ENCODE measurements around the gene PIN4. TPM values are rescaled to one million over a fixed set of nuclear protein-coding genes. Genes with fewer than 3 reads are reported as not detected.

The PIN4 gene
- total RNA-seq, 1 donor from 2014 or later, result 17.3 TPM

DNA sequence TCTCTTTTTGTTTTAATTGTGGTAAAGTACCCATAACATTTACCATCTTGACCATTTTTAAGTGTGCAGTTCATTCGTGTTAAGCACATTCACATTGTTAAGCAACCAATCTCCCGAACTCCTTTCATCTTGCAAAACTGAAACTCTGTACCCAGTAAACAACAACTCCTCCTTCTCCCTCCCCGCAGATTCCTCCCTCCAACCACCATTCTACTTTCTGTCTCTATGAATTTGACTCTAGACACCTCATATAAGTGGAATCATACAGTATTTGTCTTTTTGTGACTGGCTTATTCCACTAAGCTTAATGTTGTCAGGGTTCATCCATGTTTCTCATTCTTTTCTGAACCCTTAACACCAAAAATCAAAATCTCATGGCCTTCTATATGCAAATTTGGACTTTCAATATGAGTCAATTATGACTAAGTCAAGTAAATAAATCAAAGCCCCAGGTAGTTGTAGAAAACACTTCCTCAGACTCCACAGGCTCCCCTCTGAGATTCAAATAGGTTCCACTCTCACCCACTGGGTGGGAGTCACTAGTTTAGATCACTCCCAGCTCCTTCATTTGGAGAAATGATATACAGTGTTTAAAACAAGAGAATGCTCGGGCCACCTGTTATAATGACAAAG is 40.1 kb upstream of the PIN4 start:
- no peak for DNase-seq (ENCODE audit: low spot score in 2 of 2, unreplicated experiment in 2 of 2)
- peaks cover 7% of the 10 kb centered on the region for H3K9me3 Mint-ChIP-seq

DNA sequence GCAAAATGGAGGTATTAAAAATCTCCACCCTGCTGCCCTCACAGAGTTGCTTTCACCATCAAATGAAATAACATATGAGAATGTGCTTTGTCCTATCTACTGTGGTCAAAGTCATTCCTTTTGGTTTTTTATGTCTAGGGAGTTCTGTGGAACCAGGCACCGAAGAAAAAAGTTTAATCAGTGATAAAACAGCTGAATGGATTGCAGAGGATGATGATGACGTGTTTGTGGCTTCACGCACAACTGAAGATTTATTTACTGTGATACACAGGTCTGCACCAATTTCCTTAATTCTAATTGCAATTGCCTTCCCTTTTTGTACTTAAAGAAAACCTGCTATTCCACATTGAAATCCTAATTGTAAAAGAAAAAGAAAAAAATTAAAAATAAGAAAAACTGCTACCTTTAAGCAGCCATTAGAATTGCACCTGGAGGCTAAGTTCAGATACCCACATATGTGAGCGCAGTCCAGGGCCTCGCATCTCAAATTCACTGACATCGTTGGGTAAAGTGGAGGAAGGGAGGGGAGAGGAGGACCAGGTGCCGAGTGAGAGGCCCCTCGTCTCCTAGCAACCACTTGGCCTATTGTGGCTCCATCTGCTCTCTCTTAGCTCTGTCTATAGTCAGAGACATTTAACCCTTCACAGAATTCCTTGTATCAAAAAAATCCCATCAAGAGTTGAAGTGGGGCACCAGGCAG is 39.3 kb upstream of the PIN4 start:
- Mint-ChIP-seq H3K27ac (no peak overlapping the region), H3K27me3 (ENCODE audit: low read depth) (no peaks in the 10 kb centered on the region), H3K9me3 (peaks cover 7% of the 10 kb centered on the region), H3K36me3 (peaks cover 17% of the 10 kb centered on the region), H3K4me1 (peaks cover 3% of the 10 kb centered on the region), H3K4me3 (no peak overlapping the region)
- TF ChIP-seq, protein P1, sequence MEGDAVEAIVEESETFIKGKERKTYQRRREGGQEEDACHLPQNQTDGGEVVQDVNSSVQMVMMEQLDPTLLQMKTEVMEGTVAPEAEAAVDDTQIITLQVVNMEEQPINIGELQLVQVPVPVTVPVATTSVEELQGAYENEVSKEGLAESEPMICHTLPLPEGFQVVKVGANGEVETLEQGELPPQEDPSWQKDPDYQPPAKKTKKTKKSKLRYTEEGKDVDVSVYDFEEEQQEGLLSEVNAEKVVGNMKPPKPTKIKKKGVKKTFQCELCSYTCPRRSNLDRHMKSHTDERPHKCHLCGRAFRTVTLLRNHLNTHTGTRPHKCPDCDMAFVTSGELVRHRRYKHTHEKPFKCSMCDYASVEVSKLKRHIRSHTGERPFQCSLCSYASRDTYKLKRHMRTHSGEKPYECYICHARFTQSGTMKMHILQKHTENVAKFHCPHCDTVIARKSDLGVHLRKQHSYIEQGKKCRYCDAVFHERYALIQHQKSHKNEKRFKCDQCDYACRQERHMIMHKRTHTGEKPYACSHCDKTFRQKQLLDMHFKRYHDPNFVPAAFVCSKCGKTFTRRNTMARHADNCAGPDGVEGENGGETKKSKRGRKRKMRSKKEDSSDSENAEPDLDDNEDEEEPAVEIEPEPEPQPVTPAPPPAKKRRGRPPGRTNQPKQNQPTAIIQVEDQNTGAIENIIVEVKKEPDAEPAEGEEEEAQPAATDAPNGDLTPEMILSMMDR (IDR thresholded peaks at IDR 0.05; ENCODE audit: unreplicated experiment), result no peak
- DNase-seq (ENCODE audit: low spot score in 2 of 2, unreplicated experiment in 2 of 2), result no peak

More for the DNA sequence above, 40.1 kb upstream of the PIN4 start:
- Mint-ChIP-seq H3K27ac (no peak overlapping the region), H3K4me1 (peaks cover 3% of the 10 kb centered on the region), H3K4me3 (no peak overlapping the region), H3K36me3 (peaks cover 17% of the 10 kb centered on the region), H3K27me3 (ENCODE audit: low read depth) (no peaks in the 10 kb centered on the region)
- TF ChIP-seq, protein P1 (IDR thresholded peaks at IDR 0.05; ENCODE audit: unreplicated experiment), result no peak

DNA sequence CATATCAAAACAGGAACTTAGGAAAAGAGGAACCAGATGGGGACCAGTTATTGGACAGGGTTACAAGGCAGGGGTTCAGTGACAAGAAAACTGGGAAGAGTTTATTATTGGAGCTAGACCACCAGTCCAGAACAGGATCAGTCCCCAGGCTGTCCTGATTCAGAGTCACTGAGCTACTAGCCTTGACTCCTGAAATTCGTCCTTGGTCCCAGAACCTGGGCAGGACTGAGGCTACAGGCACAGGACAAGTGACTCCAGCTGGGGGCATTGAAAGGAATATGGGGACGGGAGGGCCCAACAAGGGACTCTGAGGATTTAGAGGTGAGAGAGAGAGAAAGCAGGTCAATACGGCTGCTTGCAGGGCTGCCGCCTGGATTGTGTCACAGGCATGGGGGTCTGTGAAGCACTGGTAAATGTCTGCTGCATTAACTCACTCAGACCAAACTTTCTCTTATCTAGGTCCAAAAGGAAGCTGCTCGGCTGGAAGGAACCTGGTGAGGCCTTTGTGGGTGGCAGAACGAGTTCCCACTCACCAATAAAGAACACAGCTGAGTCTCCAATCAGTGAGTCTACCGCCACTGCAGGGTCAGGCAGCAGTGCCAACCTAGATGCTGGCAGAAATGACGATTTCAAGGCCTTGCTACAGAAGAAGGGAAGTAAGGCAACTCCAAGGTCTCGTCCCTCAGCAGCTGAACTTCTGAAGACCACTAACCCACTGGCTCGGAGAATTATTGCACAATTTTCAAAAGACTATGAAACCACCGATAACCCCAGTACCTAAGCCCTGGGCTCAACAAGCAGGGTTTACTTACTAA is 38.6 kb upstream of the PIN4 start:
- Mint-ChIP-seq H3K36me3 (peaks cover 17% of the 10 kb centered on the region), H3K9me3 (peaks cover 7% of the 10 kb centered on the region), H3K27me3 (ENCODE audit: low read depth) (no peaks in the 10 kb centered on the region), H3K27ac (peak overlapping the region; percentile 36), H3K4me3 (no peak overlapping the region), H3K4me1 (peaks cover 3% of the 10 kb centered on the region)
- TF ChIP-seq, protein P1 (IDR thresholded peaks at IDR 0.05; ENCODE audit: unreplicated experiment), result no peak
- DNase-seq (ENCODE audit: low spot score in 2 of 2, unreplicated experiment in 2 of 2), result no peak

DNA sequence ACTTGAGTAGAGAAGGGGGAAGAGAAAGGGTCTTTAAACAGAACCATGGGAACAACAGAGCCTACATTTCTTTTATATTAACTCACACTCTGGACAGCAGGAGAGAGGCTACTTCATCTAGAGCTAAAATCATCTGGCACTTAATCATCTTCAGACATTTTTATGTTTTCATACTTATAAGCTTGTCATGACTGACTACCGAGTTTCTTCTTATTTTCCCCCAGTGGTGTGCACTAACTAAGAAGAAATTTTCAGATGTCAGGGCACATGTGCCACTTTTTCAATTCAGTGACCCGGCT is 38.0 kb upstream of the PIN4 start:
- Mint-ChIP-seq H3K4me3 (no peak overlapping the region), H3K9me3 (peaks cover 7% of the 10 kb centered on the region), H3K27ac (no peak overlapping the region), H3K4me1 (peaks cover 3% of the 10 kb centered on the region), H3K36me3 (peaks cover 17% of the 10 kb centered on the region), H3K27me3 (ENCODE audit: low read depth) (no peaks in the 10 kb centered on the region)
- TF ChIP-seq, protein P1 (IDR thresholded peaks at IDR 0.05; ENCODE audit: unreplicated experiment), result no peak
- DNase-seq (ENCODE audit: low spot score in 2 of 2, unreplicated experiment in 2 of 2), result no peak

DNA sequence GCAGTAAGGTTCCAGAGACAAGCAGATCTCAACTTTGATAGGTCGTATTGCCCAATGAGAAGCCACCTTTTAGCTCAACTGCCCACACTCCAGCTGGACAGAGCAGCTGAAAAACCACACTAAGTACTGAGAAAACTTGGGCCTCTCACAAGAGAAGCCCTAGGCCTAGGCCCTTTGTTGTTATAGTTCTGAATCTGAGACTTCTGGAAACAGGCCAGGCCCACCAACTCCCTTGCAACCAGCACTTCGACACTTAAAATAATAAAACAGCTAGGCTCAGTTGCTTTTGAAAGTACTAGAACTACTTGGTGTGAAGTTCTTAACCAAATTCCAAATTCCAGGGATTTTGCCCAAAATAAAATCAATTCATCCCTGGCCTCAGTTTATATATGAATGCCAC is 36.4 kb upstream of the PIN4 start:
- H3K9me3 Mint-ChIP-seq, result peaks cover 7% of the 10 kb centered on the region
- H3K4me1 Mint-ChIP-seq, result peaks cover 3% of the 10 kb centered on the region
- H3K27ac Mint-ChIP-seq, result no peak overlapping the region
- no peaks in the 10 kb centered on the region for H3K27me3 Mint-ChIP-seq (ENCODE audit: low read depth)
- peaks cover 7% of the 10 kb centered on the region for H3K36me3 Mint-ChIP-seq
- no peak overlapping the region for H3K4me3 Mint-ChIP-seq
- TF ChIP-seq, protein P1 (IDR thresholded peaks at IDR 0.05; ENCODE audit: unreplicated experiment), result no peak
- no peak for DNase-seq (ENCODE audit: low spot score in 2 of 2, unreplicated experiment in 2 of 2)
